CD4-positive, alpha-beta T cell treated with Interleukin-21 for 1 hour (primary cell): Measurements from ENCODE around the gene MNAT1.

Experiments used
- DNase-seq: peaks from one replicate; pipeline ENCODE4 v3.0.0-alpha.2; 2020

The MNAT1 gene

GRCh38 chr14:60971271-60971670, 236.7 kb downstream of the MNAT1 start:
- DNase-seq = no peak

GRCh38 chr14:60972295-60972694, 237.7 kb downstream of the MNAT1 start:
- DNase-seq = no peak

- no peak for DNase-seq
Observed at GRCh38 chr14:60973070-60973469, 238.5 kb downstream of the MNAT1 start.

- no peak for DNase-seq
Observed at GRCh38 chr14:60974090-60974651, 239.6 kb downstream of the MNAT1 start.

GRCh38 chr14:60975551-60975950, 241.0 kb downstream of the MNAT1 start:
- DNase-seq = no peak

GRCh38 chr14:60977847-60978246, 243.3 kb downstream of the MNAT1 start:
- DNase-seq = no peak

GRCh38 chr14:60980811-60981632, 246.5 kb downstream of the MNAT1 start, which contains the start of the genes SLC38A6 and TRMT5:
Gene SLC38A6 (plus strand): TSS chr14:60981245. CDS start chr14:60981278, 33 bp downstream.
Gene TRMT5 (minus strand): TSS chr14:60981079. CDS start chr14:60980973, 106 bp downstream.
- peak; percentile 92 for DNase-seq

GRCh38 chr14:60981633-60982455, 247.3 kb downstream of the MNAT1 start:
- DNase-seq = no peak

- DNase-seq = no peak
Observed at GRCh38 chr14:60984196-60984595, 249.6 kb downstream of the MNAT1 start.

GRCh38 chr14:60986500-60986899, 251.9 kb downstream of the MNAT1 start:
- no peak for DNase-seq

- DNase-seq = no peak
Observed at GRCh38 chr14:60989599-60989998, 255.0 kb downstream of the MNAT1 start.

GRCh38 chr14:60998617-60999016, 264.1 kb downstream of the MNAT1 start:
- DNase-seq = no peak

GRCh38 chr14:60999536-60999935, 265.0 kb downstream of the MNAT1 start:
- DNase-seq = no peak

GRCh38 chr14:61003571-61003970, 269.0 kb downstream of the MNAT1 start:
- DNase-seq = no peak

GRCh38 chr14:61019537-61019936, 285.0 kb downstream of the MNAT1 start:
- DNase-seq = no peak
